ENCODE data around the gene TUBB2B. TPM values are rescaled to one million over a fixed set of nuclear protein-coding genes. Genes with fewer than 3 reads are reported as not detected.

Gene TUBB2B
- total RNA-seq, 2 experiments from 2014 or later, result 0.27 TPM; not detected in 1

GRCh38 chr6:3194535-3195419, 32.7 kb downstream of the TUBB2B start:
- Histone ChIP-seq H3K4me2 (ENCODE audit: low read length) (no peak overlapping the region), H3K36me3 (ENCODE audit: insufficient read depth, low read length) (no peaks in the 10 kb centered on the region), H4K20me1 (ENCODE audit: insufficient read depth, low read length) (no peaks in the 10 kb centered on the region), H3K4me1 (ENCODE audit: insufficient read depth, low read length, poor library complexity, severe bottlenecking) (no peaks in the 10 kb centered on the region), H3K79me2 (ENCODE audit: insufficient read depth, low read depth, low read length) (no peaks in the 10 kb centered on the region), H2AFZ (ENCODE audit: low read length) (no peak overlapping the region), H3K9me2 (ENCODE audit: insufficient read depth, low read length) (no peaks in the 10 kb centered on the region), H3K27ac (ENCODE audit: low read depth, low read length, poor library complexity, severe bottlenecking) (no peak overlapping the region), H3K4me3 (ENCODE audit: low read depth, low read length, poor library complexity, severe bottlenecking) (no peak overlapping the region), H3K9me3 (ENCODE audit: low read length) (no peaks in the 10 kb centered on the region)
- no TSS peak for BruUV-seq (replicated peaks)
- ChIA-PET POLR2A (interaction anchor here (0.7 to 2.8 kb wide), 5 partner anchors 9 to 311 kb away, joined by 3 to 12 read pairs (median 4); no protein-coding TSS in a partner anchor), CTCF (ENCODE audit: unreplicated experiment) (interaction anchor here (0.5 kb wide), 1 partner anchor 403 kb away, joined by 3 read pairs; no protein-coding TSS in a partner anchor)
- intact Hi-C loops (cut with micrococcal nuclease; ENCODE audit: unreplicated experiment), result no loop called here
- DNase-seq (ENCODE audit: low spot score), result no peak
- TF ChIP-seq EZH2phosphoT487 (IDR thresholded peaks at IDR 0.05; ENCODE audit: borderline replicate concordance, low read depth, low read length) (no peak), CTCF (conservative IDR thresholded peaks at IDR 0.05; ENCODE audit: low read length) (no peak)

- Histone ChIP-seq H3K4me1 (ENCODE audit: insufficient read depth, low read length, poor library complexity, severe bottlenecking) (no peaks in the 10 kb centered on the region), H3K4me3 (ENCODE audit: low read depth, low read length, poor library complexity, severe bottlenecking) (no peak overlapping the region), H3K9me3 (ENCODE audit: low read length) (no peaks in the 10 kb centered on the region), H3K79me2 (ENCODE audit: insufficient read depth, low read depth, low read length) (no peaks in the 10 kb centered on the region), H3K4me2 (ENCODE audit: low read length) (no peak overlapping the region), H3K9me2 (ENCODE audit: insufficient read depth, low read length) (no peaks in the 10 kb centered on the region), H2AFZ (ENCODE audit: low read length) (no peak overlapping the region), H3K36me3 (ENCODE audit: insufficient read depth, low read length) (no peaks in the 10 kb centered on the region), H3K27ac (ENCODE audit: low read depth, low read length, poor library complexity, severe bottlenecking) (no peak overlapping the region), H4K20me1 (ENCODE audit: insufficient read depth, low read length) (no peaks in the 10 kb centered on the region)
- TF ChIP-seq EZH2phosphoT487 (IDR thresholded peaks at IDR 0.05; ENCODE audit: borderline replicate concordance, low read depth, low read length) (no peak), CTCF (conservative IDR thresholded peaks at IDR 0.05; ENCODE audit: low read length) (no peak)
- ChIA-PET CTCF (ENCODE audit: unreplicated experiment) (no interaction called here), POLR2A (interaction anchor here (1.0 to 2.8 kb wide), 3 partner anchors 8 to 44 kb away, joined by 3 to 12 read pairs (median 4); no protein-coding TSS in a partner anchor)
- intact Hi-C loops (cut with micrococcal nuclease; ENCODE audit: unreplicated experiment), result no loop called here
- DNase-seq (ENCODE audit: low spot score), result no peak
- BruUV-seq (replicated peaks), result no TSS peak
Observed at GRCh38 chr6:3193102-3193849, 34.2 kb downstream of the TUBB2B start.

All from OCI-LY7 (cell line).